Measurements from ENCODE around the gene SOSTDC1. TPM values are rescaled to one million over a fixed set of nuclear protein-coding genes. Genes with fewer than 3 reads are reported as not detected.
A peak's percentile ranks its signal among the peaks of the same experiment; 100 is the strongest.

Gene SOSTDC1
- total RNA-seq, 1 donor = not detected

GRCh38 chr7:16493266-16493665 lies 27.7 kb upstream of the SOSTDC1 start:
- Histone ChIP-seq H3K9me3 (ENCODE audit: low read depth, low read length) (no peaks in the 10 kb centered on the region), H3K4me2 (ENCODE audit: insufficient read depth, low read length) (no peak overlapping the region), H3K36me3 (ENCODE audit: insufficient read depth, low read length) (no peaks in the 10 kb centered on the region), H3K4me1 (ENCODE audit: insufficient read depth, low read length) (peaks cover 4% of the 10 kb centered on the region), H3K4me3 (ENCODE audit: insufficient read depth, low read length) (no peak overlapping the region), H3K79me2 (ENCODE audit: insufficient read depth, low read length) (no peaks in the 10 kb centered on the region), H2AFZ (ENCODE audit: low read length) (no peak overlapping the region), H3K27me3 (ENCODE audit: insufficient read depth, low read length) (no peaks in the 10 kb centered on the region), H3K27ac (ENCODE audit: low read depth, low read length) (no peak overlapping the region), H4K20me1 (ENCODE audit: insufficient read depth, low read length) (no peaks in the 10 kb centered on the region)
- DNase-seq (ENCODE audit: insufficient read length, low spot score, missing footprints) = no peak
- no peak for TF ChIP-seq CTCF (IDR thresholded peaks at IDR 0.05; ENCODE audit: extremely low read depth, low read depth, low read length)

- TF ChIP-seq CTCF (IDR thresholded peaks at IDR 0.05; ENCODE audit: extremely low read depth, low read depth, low read length) = no peak
- Histone ChIP-seq H3K4me3 (ENCODE audit: insufficient read depth, low read length) (no peak overlapping the region), H4K20me1 (ENCODE audit: insufficient read depth, low read length) (no peaks in the 10 kb centered on the region), H3K27ac (ENCODE audit: low read depth, low read length) (no peak overlapping the region), H3K4me2 (ENCODE audit: insufficient read depth, low read length) (no peak overlapping the region), H3K4me1 (ENCODE audit: insufficient read depth, low read length) (peaks cover 4% of the 10 kb centered on the region), H3K27me3 (ENCODE audit: insufficient read depth, low read length) (no peaks in the 10 kb centered on the region), H2AFZ (ENCODE audit: low read length) (peak overlapping the region; percentile 42), H3K9me3 (ENCODE audit: low read depth, low read length) (no peaks in the 10 kb centered on the region), H3K79me2 (ENCODE audit: insufficient read depth, low read length) (no peaks in the 10 kb centered on the region), H3K36me3 (ENCODE audit: insufficient read depth, low read length) (no peaks in the 10 kb centered on the region)
- no peak for DNase-seq (ENCODE audit: insufficient read length, low spot score, missing footprints)
Observed at GRCh38 chr7:16492513-16493062, 27.1 kb upstream of the SOSTDC1 start.

GRCh38 chr7:16491148-16491547 lies 25.6 kb upstream of the SOSTDC1 start:
- Histone ChIP-seq H3K4me2 (ENCODE audit: insufficient read depth, low read length) (no peak overlapping the region), H3K4me3 (ENCODE audit: insufficient read depth, low read length) (no peak overlapping the region), H3K9me3 (ENCODE audit: low read depth, low read length) (no peaks in the 10 kb centered on the region), H3K79me2 (ENCODE audit: insufficient read depth, low read length) (no peaks in the 10 kb centered on the region), H3K36me3 (ENCODE audit: insufficient read depth, low read length) (no peaks in the 10 kb centered on the region), H3K27me3 (ENCODE audit: insufficient read depth, low read length) (no peaks in the 10 kb centered on the region), H3K4me1 (ENCODE audit: insufficient read depth, low read length) (peaks cover 4% of the 10 kb centered on the region), H2AFZ (ENCODE audit: low read length) (no peak overlapping the region), H4K20me1 (ENCODE audit: insufficient read depth, low read length) (no peaks in the 10 kb centered on the region), H3K27ac (ENCODE audit: low read depth, low read length) (no peak overlapping the region)
- no peak for DNase-seq (ENCODE audit: insufficient read length, low spot score, missing footprints)
- no peak for TF ChIP-seq CTCF (IDR thresholded peaks at IDR 0.05; ENCODE audit: extremely low read depth, low read depth, low read length)

- no peaks in the 10 kb centered on the region for H4K20me1 ChIP-seq (ENCODE audit: insufficient read depth, low read length)
- no peak overlapping the region for H3K27ac ChIP-seq (ENCODE audit: low read depth, low read length)
- no peaks in the 10 kb centered on the region for H3K27me3 ChIP-seq (ENCODE audit: insufficient read depth, low read length)
- no peak overlapping the region for H3K4me2 ChIP-seq (ENCODE audit: insufficient read depth, low read length)
- DNase-seq (ENCODE audit: insufficient read length, low spot score, missing footprints) = no peak
- no peaks in the 10 kb centered on the region for H3K4me1 ChIP-seq (ENCODE audit: insufficient read depth, low read length)
- H2AFZ ChIP-seq (ENCODE audit: low read length) = no peak overlapping the region
- TF ChIP-seq CTCF (IDR thresholded peaks at IDR 0.05; ENCODE audit: extremely low read depth, low read depth, low read length) = no peak
- no peaks in the 10 kb centered on the region for H3K79me2 ChIP-seq (ENCODE audit: insufficient read depth, low read length)
- H3K9me3 ChIP-seq (ENCODE audit: low read depth, low read length) = no peaks in the 10 kb centered on the region
- H3K36me3 ChIP-seq (ENCODE audit: insufficient read depth, low read length) = no peaks in the 10 kb centered on the region
- H3K4me3 ChIP-seq (ENCODE audit: insufficient read depth, low read length) = no peak overlapping the region
Observed at GRCh38 chr7:16484453-16485158, 19.1 kb upstream of the SOSTDC1 start.
